Activated CD4-positive, CD25-positive, alpha-beta regulatory T cell (primary cell): ENCODE measurements around the gene ATRNL1.
"Not testable (repeated sequence)": the region's sequence is repeated elsewhere in the genome, so short reads cannot be mapped to it uniquely, and the experiment has no call there.

Experiments
- DNase-seq, 4 experiments: peaks; one replicate each; lab custom pipeline; 2025; lab: John Stamatoyannopoulos, UW

ATRNL1 gene

GRCh38 chr10:115092555-115093285, 445 bp upstream of the ATRNL1 start:
- DNase-seq, result no peak

DNA sequence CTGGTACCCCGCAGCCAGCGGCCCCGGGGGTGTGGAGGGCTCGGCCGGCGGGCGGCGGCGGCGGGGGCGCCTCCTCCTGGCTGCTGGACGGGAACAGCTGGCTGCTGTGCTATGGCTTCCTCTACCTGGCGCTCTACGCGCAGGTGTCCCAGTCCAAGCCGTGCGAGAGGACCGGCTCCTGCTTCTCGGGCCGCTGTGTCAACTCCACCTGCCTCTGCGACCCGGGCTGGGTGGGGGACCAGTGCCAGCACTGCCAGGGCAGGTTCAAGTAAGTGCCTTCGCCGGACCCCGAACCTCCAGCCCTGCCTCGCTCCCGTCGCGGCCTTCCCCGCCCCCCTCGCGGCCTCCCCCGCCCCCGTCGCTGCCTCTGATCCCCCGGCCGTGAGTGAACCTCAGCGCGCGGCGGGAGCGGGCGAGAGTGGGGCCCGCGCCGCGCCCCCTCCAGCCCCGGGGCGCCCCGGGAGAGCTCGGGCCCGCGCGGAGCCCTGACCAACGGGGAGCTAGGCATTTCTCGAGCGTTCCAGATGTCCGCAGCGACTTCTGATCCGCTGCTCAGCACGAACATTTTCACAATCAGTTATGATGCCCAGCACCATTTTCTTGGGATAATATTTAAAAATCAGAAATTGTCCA, 727 bp downstream of the ATRNL1 start:
- no peak for DNase-seq

- no peak for DNase-seq
Measured at GRCh38 chr10:115094416-115095140, 1.4 kb downstream of the ATRNL1 start.

DNA sequence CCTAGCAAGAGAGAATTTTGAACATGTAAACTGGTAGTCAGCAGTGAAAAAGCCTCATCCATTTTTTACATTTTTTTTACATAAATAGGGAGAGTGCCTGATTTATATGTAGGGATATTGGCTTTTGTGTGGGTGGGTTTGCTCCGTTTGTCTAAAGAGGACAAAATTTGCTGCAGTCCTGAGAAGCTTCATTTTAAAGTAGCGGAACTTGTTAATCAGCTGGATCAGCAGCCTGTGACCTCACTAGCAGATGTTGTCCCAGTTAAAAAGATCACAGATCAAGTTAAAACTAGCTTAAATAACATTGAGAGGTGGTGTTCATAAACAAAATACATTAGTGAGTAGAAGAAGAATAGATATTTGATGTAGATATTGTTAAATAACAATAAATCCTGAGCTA, 2.6 kb downstream of the ATRNL1 start:
- no peak for DNase-seq

- DNase-seq, result no peak
Measured at GRCh38 chr10:115103700-115104099, 10.5 kb downstream of the ATRNL1 start.

DNA sequence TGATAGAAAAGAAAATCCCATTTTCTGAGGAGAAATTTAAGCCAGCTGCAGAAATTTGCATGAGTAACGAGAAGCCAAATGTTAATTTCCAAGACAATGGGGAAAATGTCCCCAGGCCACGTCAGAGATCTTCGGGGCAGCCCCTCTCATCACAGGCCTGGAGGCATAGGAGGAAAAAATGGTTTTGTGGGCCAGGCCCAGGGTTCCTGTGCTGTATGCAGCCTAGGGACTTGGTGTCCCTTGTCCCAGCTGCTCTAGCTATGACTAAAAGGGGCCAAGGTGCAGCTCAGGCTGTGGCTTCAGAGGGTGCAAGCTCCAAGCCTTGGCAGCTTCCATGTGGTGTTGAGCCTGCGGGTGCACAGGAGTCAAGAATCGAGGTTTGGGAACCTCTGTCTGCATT, 12.2 kb downstream of the ATRNL1 start:
- not testable (repeated sequence) for DNase-seq

GRCh38 chr10:115107830-115108229, 14.7 kb downstream of the ATRNL1 start:
- no peak for DNase-seq

DNA sequence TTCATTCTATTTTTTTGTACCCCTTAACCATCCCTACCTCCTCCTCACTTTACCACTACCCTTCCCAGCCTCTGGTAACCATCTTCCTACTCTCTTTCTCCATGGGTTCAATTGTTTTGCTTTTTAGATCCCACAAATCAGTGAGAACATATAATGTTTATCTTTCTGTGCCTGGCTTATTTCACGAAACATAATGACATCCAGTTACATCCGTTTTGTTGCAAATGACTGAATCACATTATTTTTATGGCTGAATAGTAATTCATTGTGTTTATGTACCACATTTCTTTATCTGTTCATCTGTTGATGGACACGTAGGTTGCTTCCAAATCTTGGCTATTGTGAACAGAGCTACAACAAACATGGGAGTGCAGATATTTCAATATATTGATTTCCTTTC, 24.1 kb downstream of the ATRNL1 start:
- DNase-seq, result no peak

GRCh38 chr10:115118346-115118745, 25.2 kb downstream of the ATRNL1 start:
- no peak for DNase-seq

GRCh38 chr10:115125505-115125904, 32.3 kb downstream of the ATRNL1 start:
- DNase-seq, result no peak

DNA sequence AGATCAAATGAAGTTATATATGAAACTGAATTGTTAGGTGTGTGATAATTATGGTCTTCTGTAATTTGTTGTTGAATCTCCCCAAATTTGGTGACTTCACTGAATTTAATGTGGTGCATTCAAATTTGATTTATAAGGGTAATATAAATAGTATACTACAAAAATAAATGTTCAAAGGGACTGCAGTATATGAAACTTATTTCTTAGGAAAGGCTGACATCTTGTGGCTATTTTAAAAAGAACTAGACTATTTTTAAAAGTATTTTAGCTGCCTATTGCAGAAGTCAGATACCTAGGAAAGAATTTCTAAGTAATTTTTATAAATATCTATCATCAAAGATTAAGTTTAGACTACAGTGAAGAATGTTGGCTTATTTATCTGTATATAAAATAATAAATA, 36.6 kb downstream of the ATRNL1 start:
- DNase-seq, result no peak

DNA sequence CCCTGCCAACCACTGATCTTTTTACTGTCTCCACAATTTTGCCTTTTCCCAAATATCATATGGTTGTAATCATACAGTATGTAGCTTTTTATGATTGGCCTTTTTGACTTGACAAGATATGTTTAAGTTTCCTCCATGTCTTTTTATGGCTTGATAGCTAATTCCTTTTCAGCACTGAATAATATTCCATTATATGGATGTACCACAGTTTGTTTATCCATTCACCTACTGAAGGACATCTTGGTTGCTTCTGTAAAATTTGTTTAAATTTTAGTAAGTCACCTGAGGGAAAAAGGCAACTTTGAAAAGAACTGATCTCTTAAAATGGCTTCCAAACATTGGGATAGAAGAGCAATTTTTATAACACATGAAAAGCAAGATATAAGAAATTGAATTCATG, 43.5 kb downstream of the ATRNL1 start:
- DNase-seq, result no peak

GRCh38 chr10:115141254-115141653, 48.1 kb downstream of the ATRNL1 start:
- DNase-seq, result no peak

DNA sequence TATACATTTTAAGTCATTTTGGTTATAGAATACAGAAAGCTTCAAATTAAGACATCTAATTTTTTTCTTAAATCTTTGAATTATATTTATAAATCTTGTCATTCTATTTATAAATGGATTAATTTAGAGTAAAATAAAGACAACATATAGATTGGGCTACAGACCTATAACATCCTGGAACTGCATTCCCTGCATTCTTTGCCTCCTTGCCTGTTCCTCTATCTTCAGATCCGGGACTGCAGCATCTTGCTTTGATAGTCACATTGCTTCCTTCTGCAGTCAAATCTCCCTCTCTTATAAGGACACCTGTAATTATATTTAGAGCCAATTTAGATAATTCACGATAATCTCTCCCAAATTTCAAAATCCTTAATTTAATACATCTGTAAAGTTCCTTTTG, 64.2 kb downstream of the ATRNL1 start:
- no peak for DNase-seq

GRCh38 chr10:115163129-115163528, 70.0 kb downstream of the ATRNL1 start:
- no peak for DNase-seq

- DNase-seq, result no peak
Measured at GRCh38 chr10:115164220-115164619, 71.1 kb downstream of the ATRNL1 start.

DNA sequence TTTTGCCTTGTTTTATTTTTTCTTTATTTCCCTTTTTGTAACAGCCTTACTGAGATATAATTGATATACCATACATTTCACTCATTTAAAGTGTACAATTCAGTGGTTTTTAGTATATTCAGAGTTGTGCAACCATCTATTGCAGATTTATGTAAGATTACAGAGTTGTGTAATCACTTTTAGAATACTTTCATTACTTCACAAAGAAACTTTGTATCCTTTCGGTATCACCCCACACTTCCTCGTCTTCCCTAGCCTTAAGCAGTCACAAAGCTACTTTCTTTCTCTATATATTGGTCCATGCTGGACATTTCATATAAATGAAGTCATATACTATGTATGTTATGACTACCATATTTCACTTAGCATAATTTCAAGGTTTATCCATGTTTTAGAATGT, 74.6 kb downstream of the ATRNL1 start:
- DNase-seq, result no peak

DNA sequence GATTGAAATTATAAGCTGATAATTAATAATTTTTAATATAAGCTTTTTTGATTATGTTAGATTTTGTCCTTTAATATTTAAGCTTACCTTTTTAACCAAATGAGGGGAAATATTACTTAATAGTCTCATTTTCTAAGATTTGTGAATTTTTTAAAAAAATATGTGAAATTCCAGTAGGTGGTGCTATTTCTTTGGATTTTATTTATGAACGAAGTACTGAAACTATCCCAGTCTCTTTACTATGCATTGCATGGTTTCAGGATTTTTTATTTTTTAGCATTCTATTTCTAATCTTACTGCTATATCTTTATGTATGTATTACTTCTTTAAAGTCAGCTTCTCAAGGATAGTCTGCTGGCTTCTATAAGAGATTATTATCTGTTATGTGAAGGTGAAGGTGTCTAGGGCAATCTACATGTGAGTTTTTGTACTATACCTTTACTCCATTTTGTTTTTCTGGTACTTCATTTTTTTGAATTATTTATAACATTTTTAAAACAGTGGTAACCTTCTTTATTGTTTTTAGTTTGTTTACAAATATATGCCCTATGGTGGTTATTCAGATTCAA, 78.3 kb downstream of the ATRNL1 start:
- DNase-seq, result no peak

GRCh38 chr10:115173915-115174443, 80.8 kb downstream of the ATRNL1 start:
- DNase-seq, result no peak

DNA sequence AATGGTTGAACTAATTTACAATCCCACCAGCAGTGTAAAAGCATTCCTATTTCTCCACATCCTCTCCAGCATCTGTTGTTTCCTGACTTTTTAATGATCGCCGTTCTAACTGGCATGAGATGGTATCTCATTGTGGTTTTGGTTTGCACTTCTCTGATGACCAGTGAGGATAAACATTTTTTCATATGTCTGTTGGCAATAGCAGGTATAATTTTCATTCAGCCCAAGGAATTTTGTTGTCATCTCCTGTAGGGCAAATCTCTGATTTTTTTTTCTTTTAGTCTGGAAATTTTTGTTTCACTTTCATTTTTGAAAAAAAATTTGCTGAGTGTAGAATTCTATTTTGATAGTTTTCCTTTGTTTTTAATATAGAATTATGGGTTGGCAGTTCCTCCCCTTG, 114.1 kb downstream of the ATRNL1 start:
- not testable (repeated sequence) for DNase-seq

DNA sequence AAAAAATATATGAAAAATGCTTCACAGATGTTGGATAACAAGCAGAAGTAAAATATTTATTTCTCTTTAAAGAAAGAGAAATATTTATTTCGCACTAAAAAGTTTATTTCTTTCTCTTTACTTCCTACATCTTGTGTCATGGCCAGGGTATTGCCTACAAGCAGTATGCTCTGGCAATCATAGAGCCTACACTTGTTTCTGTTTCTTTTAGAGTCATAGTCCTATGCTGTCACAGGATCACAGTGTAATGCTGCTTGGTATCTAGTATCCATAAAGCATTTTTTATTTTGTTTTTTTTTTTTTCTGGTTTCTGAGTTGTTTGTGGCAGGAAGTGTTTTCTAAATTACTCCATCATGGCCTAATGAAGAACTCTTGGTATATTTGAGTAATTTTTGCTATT, 116.0 kb downstream of the ATRNL1 start:
- DNase-seq, result no peak

- DNase-seq, result no peak
Measured at GRCh38 chr10:115214829-115215228, 121.7 kb downstream of the ATRNL1 start.

GRCh38 chr10:115219203-115219602, 126.0 kb downstream of the ATRNL1 start:
- DNase-seq, result no peak
